Lower leg skin (tissue), 3 donors: ENCODE measurements around the gene PGPEP1.

ENCODE experiments used
- POLR2A ChIP-seq, 2 donors: fragments of 450-650 bp; IDR thresholded peaks; one replicate each; pipeline ENCODE4 v1.6.1; 2016 to 2017; ENCODE audit warnings: antibody characterized with exemption in 2 of 2, mild to moderate bottlenecking in 1 of 2, moderate library complexity in 1 of 2
- TF ChIP-seq, protein P1 (sequence below), 3 donors: fragments of 450-650 bp; IDR thresholded peaks; one replicate each; pipeline ENCODE4 v1.5.1; 2016; ENCODE audit warnings: antibody characterized with exemption in 3 of 3, mild to moderate bottlenecking in 3 of 3, moderate library complexity in 2 of 3

DNA sequence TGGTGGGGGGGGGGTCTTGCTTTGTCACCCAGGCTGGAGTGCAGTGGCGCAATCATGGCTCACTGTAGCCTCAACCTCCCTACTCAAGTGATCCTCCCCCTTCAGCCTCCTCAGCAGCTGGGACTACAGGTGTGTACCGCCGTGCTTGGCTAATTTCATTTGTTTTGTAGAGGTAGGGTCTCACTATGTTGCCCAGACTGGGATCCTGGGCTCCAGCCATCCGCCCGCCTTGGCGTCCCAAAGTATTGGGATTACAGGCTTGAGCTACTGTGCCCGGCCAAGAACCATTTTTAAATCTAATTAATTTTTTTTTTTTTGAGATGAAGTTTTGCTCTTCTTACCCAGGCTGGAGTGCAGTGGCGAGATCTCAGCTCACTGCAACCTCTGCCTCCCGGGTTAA, 40.7 kb upstream of the PGPEP1 start:
- TF ChIP-seq, protein P1, sequence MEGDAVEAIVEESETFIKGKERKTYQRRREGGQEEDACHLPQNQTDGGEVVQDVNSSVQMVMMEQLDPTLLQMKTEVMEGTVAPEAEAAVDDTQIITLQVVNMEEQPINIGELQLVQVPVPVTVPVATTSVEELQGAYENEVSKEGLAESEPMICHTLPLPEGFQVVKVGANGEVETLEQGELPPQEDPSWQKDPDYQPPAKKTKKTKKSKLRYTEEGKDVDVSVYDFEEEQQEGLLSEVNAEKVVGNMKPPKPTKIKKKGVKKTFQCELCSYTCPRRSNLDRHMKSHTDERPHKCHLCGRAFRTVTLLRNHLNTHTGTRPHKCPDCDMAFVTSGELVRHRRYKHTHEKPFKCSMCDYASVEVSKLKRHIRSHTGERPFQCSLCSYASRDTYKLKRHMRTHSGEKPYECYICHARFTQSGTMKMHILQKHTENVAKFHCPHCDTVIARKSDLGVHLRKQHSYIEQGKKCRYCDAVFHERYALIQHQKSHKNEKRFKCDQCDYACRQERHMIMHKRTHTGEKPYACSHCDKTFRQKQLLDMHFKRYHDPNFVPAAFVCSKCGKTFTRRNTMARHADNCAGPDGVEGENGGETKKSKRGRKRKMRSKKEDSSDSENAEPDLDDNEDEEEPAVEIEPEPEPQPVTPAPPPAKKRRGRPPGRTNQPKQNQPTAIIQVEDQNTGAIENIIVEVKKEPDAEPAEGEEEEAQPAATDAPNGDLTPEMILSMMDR (IDR thresholded peaks at IDR 0.05) = no peak
- TF ChIP-seq POLR2A (IDR thresholded peaks at IDR 0.05) = no peak
